GM19468 (cell line): ENCODE measurements around the gene RASSF3.

ENCODE experiments used
- ATAC-seq: cut with Tn5 transposase; IDR thresholded peaks from one replicate; pipeline ENCODE4 v1.9.1; 2021; ENCODE audit warnings: mild to moderate bottlenecking, moderate library complexity, moderate number of reproducible peaks; ENCODE audit not compliant: unreplicated experiment; ENCODE audit errors: extremely low read depth

The RASSF3 gene

GRCh38 chr12:64666054-64666914 lies 56.0 kb downstream of the RASSF3 start:
- no peak for ATAC-seq

- ATAC-seq = no peak
These were observed 57.5 kb downstream of the RASSF3 start for GRCh38 chr12:64667793-64668192.

GRCh38 chr12:64669270-64669842 lies 59.1 kb downstream of the RASSF3 start:
- ATAC-seq = no peak

GRCh38 chr12:64670019-64670418 lies 59.7 kb downstream of the RASSF3 start:
- ATAC-seq = no peak

- ATAC-seq = no peak
These were observed 60.8 kb downstream of the RASSF3 start for GRCh38 chr12:64670919-64671639.

- no peak for ATAC-seq
These were observed 61.4 kb downstream of the RASSF3 start for GRCh38 chr12:64671681-64672080.

- ATAC-seq = no peak
These were observed 62.7 kb downstream of the RASSF3 start for GRCh38 chr12:64672925-64673409.

GRCh38 chr12:64673490-64674169 lies 63.3 kb downstream of the RASSF3 start:
- no peak for ATAC-seq

GRCh38 chr12:64674367-64674922 lies 64.2 kb downstream of the RASSF3 start:
- no peak for ATAC-seq

GRCh38 chr12:64675795-64676194 lies 65.5 kb downstream of the RASSF3 start:
- no peak for ATAC-seq

GRCh38 chr12:64678248-64678647 lies 68.0 kb downstream of the RASSF3 start:
- no peak for ATAC-seq

- no peak for ATAC-seq
These were observed 68.5 kb downstream of the RASSF3 start for GRCh38 chr12:64678835-64679234.

- ATAC-seq = no peak
These were observed 69.2 kb downstream of the RASSF3 start for GRCh38 chr12:64679487-64680001.

GRCh38 chr12:64680235-64680634 lies 69.9 kb downstream of the RASSF3 start:
- no peak for ATAC-seq

- no peak for ATAC-seq
These were observed 71.1 kb downstream of the RASSF3 start for GRCh38 chr12:64681200-64682052.

GRCh38 chr12:64682572-64683277 lies 72.4 kb downstream of the RASSF3 start:
- no peak for ATAC-seq

GRCh38 chr12:64683816-64684543 lies 73.7 kb downstream of the RASSF3 start:
- ATAC-seq = no peak

- no peak for ATAC-seq
These were observed 74.8 kb downstream of the RASSF3 start for GRCh38 chr12:64685050-64685449.
